BLaER1 (cell line): ENCODE results near the gene FKBP10.
"Not testable (repeated sequence)": the region's sequence is repeated elsewhere in the genome, so short reads cannot be mapped to it uniquely, and the experiment has no call there.

ENCODE experiments used
- H3K27ac ChIP-seq: shearing (Covaris generic); formaldehyde crosslinking; 2 replicates; pipeline ENCODE4 v1.8.1; 2022
- H3K27me3 ChIP-seq: shearing (Covaris generic); formaldehyde crosslinking; 2 replicates; pipeline ENCODE4 v1.8.1; 2022
- H3K36me3 ChIP-seq: shearing (Covaris generic); formaldehyde crosslinking; 2 replicates; pipeline ENCODE4 v1.8.1; 2022
- H3K4me1 ChIP-seq: shearing (Covaris generic); formaldehyde crosslinking; 2 replicates; pipeline ENCODE4 v1.8.1; 2022
- H3K4me2 ChIP-seq: shearing (Covaris generic); formaldehyde crosslinking; 2 replicates; pipeline ENCODE4 v1.8.1; 2022
- H3K4me3 ChIP-seq: shearing (Covaris generic); formaldehyde crosslinking; 2 replicates; pipeline ENCODE4 v1.8.1; 2022
- H3K9ac ChIP-seq: shearing (Covaris generic); formaldehyde crosslinking; 2 replicates; pipeline ENCODE4 v1.8.1; 2022
- H3K9me3 ChIP-seq: shearing (Covaris generic); formaldehyde crosslinking; 2 replicates; pipeline ENCODE4 v1.8.1; 2022
- H4K20me1 ChIP-seq: shearing (Covaris generic); formaldehyde crosslinking; 2 replicates; pipeline ENCODE4 v1.8.1; 2022
- Cebpa-rat ChIP-seq: shearing (Covaris generic); IDR thresholded peaks from 2 replicates; pipeline ENCODE4 v1.8.1; 2022

Gene FKBP10

GRCh38 chr17:41772586-41773189 lies 40.1 kb upstream of the FKBP10 start:
- Histone ChIP-seq H3K4me2 (peak overlapping the region; percentile 99), H3K9me3 (no peaks in the 10 kb centered on the region), H3K27me3 (no peaks in the 10 kb centered on the region), H3K4me1 (peaks cover 63% of the 10 kb centered on the region), H3K4me3 (no peak overlapping the region), H3K36me3 (peaks cover 91% of the 10 kb centered on the region), H4K20me1 (peaks cover 100% of the 10 kb centered on the region), H3K27ac (peak overlapping the region; percentile 60), H3K9ac (peak overlapping the region; percentile 49)
- TF ChIP-seq Cebpa-rat, result no peak

GRCh38 chr17:41773190-41773588 lies 39.6 kb upstream of the FKBP10 start:
- Histone ChIP-seq H3K36me3 (peaks cover 91% of the 10 kb centered on the region), H3K27ac (peak overlapping the region; percentile 49; the same call in 1 of the 2 replicates), H3K4me3 (no peak overlapping the region), H3K4me2 (peak overlapping the region; percentile 99), H3K27me3 (no peaks in the 10 kb centered on the region), H3K4me1 (peaks cover 68% of the 10 kb centered on the region), H4K20me1 (peaks cover 100% of the 10 kb centered on the region), H3K9me3 (no peaks in the 10 kb centered on the region), H3K9ac (peak overlapping the region; percentile 49)
- no peak for TF ChIP-seq Cebpa-rat

- Histone ChIP-seq H3K9me3 (no peaks in the 10 kb centered on the region), H3K9ac (peak overlapping the region; percentile 60), H3K4me2 (peak overlapping the region; percentile 99), H4K20me1 (peaks cover 100% of the 10 kb centered on the region), H3K4me3 (0 out of 2 replicates have a peak overlapping the region, but pooled peaks have one; percentile 31), H3K4me1 (peaks cover 74% of the 10 kb centered on the region), H3K27ac (peak overlapping the region; percentile 63), H3K27me3 (no peaks in the 10 kb centered on the region), H3K36me3 (peaks cover 86% of the 10 kb centered on the region)
- TF ChIP-seq Cebpa-rat, result no peak
These were observed 39.0 kb upstream of the FKBP10 start for GRCh38 chr17:41773731-41774193.

- Histone ChIP-seq H3K9me3 (no peaks in the 10 kb centered on the region), H3K9ac (peak overlapping the region; percentile 53; the same call in 1 of the 2 replicates), H3K36me3 (peaks cover 68% of the 10 kb centered on the region), H3K4me2 (peak overlapping the region; percentile 99), H4K20me1 (peaks cover 100% of the 10 kb centered on the region), H3K27me3 (no peaks in the 10 kb centered on the region), H3K4me1 (peaks cover 93% of the 10 kb centered on the region), H3K27ac (peak overlapping the region; percentile 72), H3K4me3 (0 out of 2 replicates have a peak overlapping the region, but pooled peaks have one; percentile 1)
- no peak for TF ChIP-seq Cebpa-rat
These were observed 37.2 kb upstream of the FKBP10 start for GRCh38 chr17:41775394-41776226.

- Histone ChIP-seq H3K36me3 (peaks cover 60% of the 10 kb centered on the region), H3K4me3 (0 out of 2 replicates have a peak overlapping the region, but pooled peaks have one; percentile 1), H4K20me1 (peaks cover 100% of the 10 kb centered on the region), H3K9ac (peak overlapping the region; percentile 53; the same call in 1 of the 2 replicates), H3K4me2 (peak overlapping the region; percentile 99), H3K27ac (peak overlapping the region; percentile 72), H3K4me1 (peaks cover 100% of the 10 kb centered on the region)
- H3K27me3 ChIP-seq, H3K9me3 ChIP-seq: not testable (repeated sequence)
These were observed 36.4 kb upstream of the FKBP10 start for GRCh38 chr17:41776262-41776900.

- TF ChIP-seq Cebpa-rat, result no peak
- peaks cover 100% of the 10 kb centered on the region for H3K4me1 ChIP-seq
- H3K27me3 ChIP-seq, result no peaks in the 10 kb centered on the region
- peak overlapping the region; percentile 80 for H3K27ac ChIP-seq
- H3K36me3 ChIP-seq, result peaks cover 52% of the 10 kb centered on the region
- H4K20me1 ChIP-seq, result peaks cover 100% of the 10 kb centered on the region
- no peaks in the 10 kb centered on the region for H3K9me3 ChIP-seq
- H3K4me3 ChIP-seq, result peak overlapping the region; percentile 46; the same call in 1 of the 2 replicates
- peak overlapping the region; percentile 66 for H3K9ac ChIP-seq
- H3K4me2 ChIP-seq, result peak overlapping the region; percentile 99
These were observed 35.6 kb upstream of the FKBP10 start for GRCh38 chr17:41777157-41777573.

- peak overlapping the region; percentile 80 for H3K27ac ChIP-seq
- peak overlapping the region; percentile 99 for H3K4me2 ChIP-seq
- H3K4me1 ChIP-seq, result peaks cover 100% of the 10 kb centered on the region
These were observed 35.1 kb upstream of the FKBP10 start for GRCh38 chr17:41777574-41778188.

GRCh38 chr17:41779954-41780353 lies 32.9 kb upstream of the FKBP10 start:
- TF ChIP-seq Cebpa-rat, result no peak
- no peaks in the 10 kb centered on the region for H3K9me3 ChIP-seq

More at GRCh38 chr17:41777574-41778188, 35.1 kb upstream of the FKBP10 start:
- peaks cover 100% of the 10 kb centered on the region for H4K20me1 ChIP-seq
- peaks cover 47% of the 10 kb centered on the region for H3K36me3 ChIP-seq
- no peaks in the 10 kb centered on the region for H3K27me3 ChIP-seq
- H3K9ac ChIP-seq, result peak overlapping the region; percentile 66
- no peak for TF ChIP-seq Cebpa-rat
- H3K9me3 ChIP-seq, result no peaks in the 10 kb centered on the region
- peak overlapping the region; percentile 46 for H3K4me3 ChIP-seq

More at GRCh38 chr17:41779954-41780353, 32.9 kb upstream of the FKBP10 start:
- Histone ChIP-seq H3K36me3 (peaks cover 34% of the 10 kb centered on the region), H3K27ac (peak overlapping the region; percentile 63), H3K4me2 (peak overlapping the region; percentile 99), H3K9ac (peak overlapping the region; percentile 32; the same call in 1 of the 2 replicates), H3K27me3 (no peaks in the 10 kb centered on the region), H4K20me1 (peaks cover 100% of the 10 kb centered on the region), H3K4me1 (peaks cover 97% of the 10 kb centered on the region), H3K4me3 (no peak overlapping the region)
